ENCODE results near the gene CACNG6.

Gene CACNG6

GRCh38 chr19:53957448-53958167 is 33.8 kb upstream of the CACNG6 start:
- no peaks in the 10 kb centered on the region for H3K9me3 ChIP-seq
- no peak overlapping the region for H3K27ac ChIP-seq
- DNase-seq = no peak
- H3K27me3 ChIP-seq = peaks cover 0 to 64% of the 10 kb centered on the region in 2 donors
- H3K4me3 ChIP-seq = no peak overlapping the region
- intact Hi-C loops (cut with DNase I; ENCODE audit: low total_unique reads) = no loop called here
- TF ChIP-seq CTCF (IDR thresholded peaks at IDR 0.05) = no peak
- H3K4me1 ChIP-seq = no peaks in the 10 kb centered on the region
- H3K36me3 ChIP-seq = no peaks in the 10 kb centered on the region

- no peak for DNase-seq
- peaks cover 0 to 5% (median 0%) of the 10 kb centered on the region in 4 donors for H3K4me1 ChIP-seq
- H3K27me3 ChIP-seq = peaks cover 0 to 70% of the 10 kb centered on the region in 2 donors
- intact Hi-C loops (cut with DNase I; ENCODE audit: low total_unique reads) = no loop called here
- H3K27ac ChIP-seq = no peak overlapping the region
- H3K9me3 ChIP-seq = no peaks in the 10 kb centered on the region
- no peaks in the 10 kb centered on the region for H3K36me3 ChIP-seq
- H3K4me3 ChIP-seq = no peak overlapping the region
- no peak for TF ChIP-seq CTCF (IDR thresholded peaks at IDR 0.05)
These were observed 33.3 kb upstream of the CACNG6 start for GRCh38 chr19:53958168-53958571.

- Histone ChIP-seq H3K27ac (no peak overlapping the region), H3K9me3 (no peaks in the 10 kb centered on the region), H3K4me1 (peaks cover 0 to 6% (median 0%) of the 10 kb centered on the region in 4 donors), H3K4me3 (no peak overlapping the region), H3K27me3 (peaks cover 0 to 74% of the 10 kb centered on the region in 2 donors), H3K36me3 (no peaks in the 10 kb centered on the region)
- TF ChIP-seq CTCF (IDR thresholded peaks at IDR 0.05) = no peak
- intact Hi-C loops (cut with DNase I; ENCODE audit: low total_unique reads) = no loop called here
- no peak for DNase-seq
These were observed 32.3 kb upstream of the CACNG6 start for GRCh38 chr19:53958823-53959757.

GRCh38 chr19:53960187-53960586 is 31.2 kb upstream of the CACNG6 start:
- Histone ChIP-seq H3K4me1 (peaks cover 0 to 6% (median 0%) of the 10 kb centered on the region in 4 donors), H3K27me3 (peaks cover 0 to 81% of the 10 kb centered on the region in 2 donors), H3K36me3 (no peaks in the 10 kb centered on the region), H3K4me3 (no peak overlapping the region), H3K27ac (no peak overlapping the region), H3K9me3 (no peaks in the 10 kb centered on the region)
- no peak for DNase-seq
- intact Hi-C loops (cut with DNase I; ENCODE audit: low total_unique reads) = no loop called here
- TF ChIP-seq CTCF (IDR thresholded peaks at IDR 0.05) = no peak

GRCh38 chr19:53960886-53961285 is 30.6 kb upstream of the CACNG6 start:
- no peak for DNase-seq
- Histone ChIP-seq H3K4me1 (peaks cover 0 to 6% (median 0%) of the 10 kb centered on the region in 4 donors), H3K27ac (no peak overlapping the region), H3K27me3 (peaks cover 0 to 83% of the 10 kb centered on the region in 2 donors), H3K4me3 (no peak overlapping the region), H3K9me3 (no peaks in the 10 kb centered on the region), H3K36me3 (no peaks in the 10 kb centered on the region)
- intact Hi-C loops (cut with DNase I; ENCODE audit: low total_unique reads) = no loop called here
- TF ChIP-seq CTCF (IDR thresholded peaks at IDR 0.05) = no peak

Measured in tibial artery (tissue), 4 donors.